Activated CD4-positive, alpha-beta T cell treated with anti-CD3 and anti-CD28 coated beads for 4 hours (primary cell): ENCODE measurements around the gene MVD.
"Not testable (repeated sequence)": the region's sequence is repeated elsewhere in the genome, so short reads cannot be mapped to it uniquely, and the experiment has no call there.

ENCODE experiments used
- DNase-seq, 2 donors: peaks; one replicate each; pipeline ENCODE4 v3.0.0-alpha.2; 2020

MVD gene

DNA sequence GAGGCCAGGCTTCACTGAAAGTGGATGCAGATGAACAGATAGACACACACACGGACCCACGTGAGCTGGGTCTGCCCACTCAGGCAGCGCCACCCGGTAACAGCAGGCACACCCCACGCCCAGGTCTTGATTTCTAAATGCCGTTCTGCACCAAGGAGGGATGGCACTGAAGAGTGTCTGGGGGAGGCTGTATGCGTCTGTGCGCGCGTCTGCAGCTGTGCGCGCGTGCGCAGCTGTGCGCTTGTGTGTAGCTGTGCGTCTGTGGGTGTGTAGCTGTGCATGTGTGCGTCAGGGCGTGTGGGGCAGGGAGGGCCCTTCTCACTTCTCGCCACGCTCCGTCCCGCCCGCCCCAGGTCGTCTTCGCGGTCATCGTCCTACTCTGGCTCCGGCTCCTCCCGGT lies 40.0 kb downstream of the MVD start:
- no peak for DNase-seq

DNA sequence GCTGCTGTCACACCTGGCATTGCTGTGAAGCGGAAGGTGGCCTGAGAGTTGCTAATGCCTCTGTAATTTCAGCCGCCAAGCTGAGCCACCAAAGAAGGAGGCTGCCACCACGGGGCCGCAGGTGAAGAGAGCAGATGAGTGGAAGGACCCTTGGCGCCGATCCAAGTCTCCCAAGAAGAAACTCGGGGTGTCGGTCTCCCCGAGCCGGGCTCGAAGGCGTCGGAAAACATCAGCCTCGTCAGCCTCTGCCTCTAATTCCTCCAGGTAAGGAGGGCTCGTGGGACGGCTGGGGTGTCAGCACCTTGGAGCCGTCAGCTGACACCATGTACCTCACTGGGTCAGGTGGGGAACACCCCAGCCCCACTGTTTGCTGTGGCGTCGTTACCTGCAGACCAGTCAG lies 40.8 kb downstream of the MVD start:
- no peak for DNase-seq

DNA sequence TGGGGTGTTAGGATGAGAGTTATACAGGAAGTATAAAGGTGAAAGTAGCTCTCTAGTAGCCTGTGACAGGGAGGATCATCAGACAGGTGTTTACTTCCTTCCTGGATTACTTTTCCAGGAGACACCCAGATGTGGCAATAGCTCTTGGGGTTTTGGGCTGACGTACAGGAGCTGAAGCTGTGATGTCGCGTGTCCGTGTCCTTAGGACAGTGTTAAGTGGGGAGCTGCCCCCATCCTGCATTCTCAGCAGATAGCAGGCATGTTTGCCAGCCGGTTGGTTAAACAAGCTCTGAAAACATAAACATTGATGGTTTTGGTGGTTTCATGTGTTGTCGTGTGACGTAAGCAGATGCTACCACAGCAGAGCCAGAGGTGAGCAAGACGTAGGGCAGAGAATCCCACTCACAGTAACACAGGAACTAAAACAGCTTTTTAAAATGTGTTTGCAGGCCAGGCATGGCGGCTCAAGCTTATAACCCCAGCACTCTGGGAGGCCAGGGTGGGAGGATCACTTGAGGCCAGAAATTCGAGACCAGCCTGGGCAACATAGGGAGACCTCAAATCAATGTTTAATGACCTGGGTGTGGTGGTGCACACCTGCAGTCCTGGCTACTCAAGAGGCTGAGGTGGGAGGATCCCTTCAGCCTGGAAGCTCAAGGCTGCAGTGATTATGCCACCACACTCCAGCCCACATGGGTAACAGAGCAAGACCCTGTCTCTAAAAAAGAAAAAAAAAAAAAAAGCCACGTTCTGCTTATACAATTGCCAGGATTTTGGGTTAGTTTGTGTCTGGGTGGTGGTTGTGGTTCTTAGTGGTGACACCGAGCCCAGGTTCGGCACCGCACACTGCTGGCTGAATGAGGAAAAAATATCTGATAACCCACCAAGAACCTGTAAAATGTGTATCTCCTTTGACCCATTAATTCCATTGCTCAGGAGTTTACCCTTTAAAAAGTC lies 42.8 kb downstream of the MVD start:
- peak; percentile 46 to 55 for DNase-seq

DNA sequence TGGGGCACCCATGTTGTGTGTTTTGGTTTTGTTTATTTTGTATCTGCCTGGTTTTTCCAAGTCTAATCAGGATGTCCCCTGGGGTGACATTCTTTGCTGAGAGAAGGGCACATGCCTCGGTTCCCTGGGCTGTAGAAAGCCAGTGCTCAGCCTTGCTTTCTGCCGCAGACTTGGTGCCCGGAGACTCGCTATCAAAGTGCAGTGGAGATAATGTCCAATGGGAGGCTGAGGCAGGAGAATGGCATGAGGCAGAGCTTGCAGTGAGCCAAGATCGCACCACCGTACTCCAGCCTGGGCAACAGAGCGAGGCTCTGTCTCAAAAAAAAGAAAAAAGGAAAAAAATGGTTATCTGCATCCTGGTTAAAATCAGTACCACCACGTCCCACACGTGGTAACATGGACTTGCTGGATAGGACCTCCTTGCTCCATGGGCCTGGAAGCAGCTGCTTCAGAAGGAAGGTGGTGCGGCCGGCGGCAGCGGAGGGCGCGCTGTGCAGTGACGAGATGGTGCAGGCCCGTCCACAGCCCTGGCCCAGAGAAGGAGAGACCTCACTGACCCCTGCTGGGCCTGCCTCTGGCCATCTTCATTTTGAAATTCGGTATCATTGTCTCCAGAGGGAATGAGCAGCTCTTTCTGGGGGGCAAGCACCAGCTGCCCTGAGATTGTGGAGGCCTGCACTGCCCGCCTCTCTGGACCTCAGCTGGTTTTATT lies 43.8 kb downstream of the MVD start:
- no peak for DNase-seq

DNA sequence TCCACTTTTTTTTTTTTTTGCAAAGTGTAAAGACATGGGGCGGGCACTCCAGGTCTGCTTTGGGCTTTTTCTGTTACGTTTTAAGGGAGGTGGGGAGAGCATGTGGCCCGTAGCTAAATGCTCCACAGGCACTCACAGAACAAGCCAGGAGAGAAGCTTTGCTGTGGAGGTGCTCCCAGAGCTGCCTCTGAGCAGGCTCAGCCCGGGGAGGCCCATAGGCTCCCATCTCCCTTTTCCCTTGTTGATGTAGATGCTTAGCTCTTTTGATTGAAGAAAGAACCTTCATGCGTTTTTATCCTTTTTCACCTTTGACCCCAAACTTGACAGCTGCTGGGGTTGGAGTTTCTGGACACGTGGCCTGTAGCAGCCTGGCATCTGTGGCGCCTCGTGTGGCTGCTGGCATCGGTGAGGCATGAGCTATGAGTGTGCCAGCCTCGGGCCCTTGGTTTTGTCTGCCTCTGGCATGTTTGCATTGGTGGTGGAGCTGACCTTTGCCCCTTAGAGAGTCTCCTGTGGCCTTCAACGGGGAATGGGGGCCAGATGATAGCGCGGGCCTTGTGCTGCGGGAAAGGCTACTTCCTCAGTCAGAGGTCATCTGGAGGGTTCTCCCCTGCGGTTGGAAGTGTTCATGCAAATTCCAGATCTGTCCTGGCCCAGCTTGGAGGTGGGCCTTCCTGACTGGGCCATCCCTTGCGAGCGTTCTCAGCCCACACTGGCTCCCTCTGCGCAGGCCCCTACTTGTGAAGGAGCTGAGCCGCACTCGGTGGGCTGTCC lies 44.5 kb downstream of the MVD start:
- no peak for DNase-seq

DNA sequence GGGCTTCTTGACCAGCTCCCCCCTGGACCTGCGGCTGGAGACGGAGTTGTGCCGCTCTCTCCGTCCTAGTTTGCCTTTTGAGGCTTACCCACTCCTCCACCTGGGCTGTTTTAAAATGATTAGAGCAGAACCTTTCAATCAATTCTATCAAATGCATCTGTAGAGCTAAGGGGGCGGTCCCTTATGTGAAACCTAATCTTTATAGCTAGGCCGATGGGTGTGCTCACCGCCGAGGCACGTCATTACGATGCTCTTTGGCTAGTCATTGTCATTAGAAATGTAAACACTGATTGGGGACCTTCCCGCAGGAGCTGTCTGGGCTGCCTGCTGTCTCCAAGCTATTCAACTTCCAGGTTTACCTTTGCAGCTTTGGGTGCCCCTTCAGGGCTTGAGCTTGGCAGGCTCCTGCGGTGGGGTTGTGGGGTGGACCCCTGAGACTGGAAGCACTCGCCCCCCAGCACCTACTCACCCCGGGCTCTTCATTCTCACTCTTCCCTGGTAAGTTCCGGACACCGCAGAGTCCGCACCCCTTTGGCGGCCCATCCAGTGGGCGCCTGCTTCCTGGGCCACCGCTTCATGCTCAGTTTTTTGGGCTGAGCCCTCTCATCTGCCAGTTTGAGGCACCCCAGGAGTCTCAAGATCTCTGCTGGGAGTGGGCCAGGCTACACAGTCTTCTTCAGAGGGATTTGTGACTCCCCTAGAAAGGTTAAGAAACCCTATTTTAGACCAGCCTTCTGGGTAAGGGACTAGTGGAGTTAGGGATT lies 45.4 kb downstream of the MVD start:
- no peak for DNase-seq

DNA sequence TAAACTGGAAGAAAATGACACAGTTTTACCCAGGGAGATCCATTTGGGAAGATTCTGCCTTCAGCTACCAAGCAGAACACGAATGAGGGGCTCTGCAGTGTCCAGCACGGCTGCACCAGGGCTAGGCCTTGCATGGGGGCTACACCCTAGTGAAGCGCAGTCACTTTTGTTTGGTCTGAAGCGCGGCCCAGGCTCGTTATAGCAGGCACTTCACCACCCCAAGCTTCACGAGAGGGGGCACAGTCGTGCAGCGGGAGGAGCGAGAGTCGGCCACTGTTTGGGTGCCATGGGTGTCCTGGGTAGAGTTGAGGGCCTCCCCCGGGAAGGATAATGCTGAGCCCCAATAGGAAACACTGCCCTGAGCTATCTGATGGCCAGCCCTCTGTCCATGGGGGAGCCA lies 46.2 kb downstream of the MVD start:
- DNase-seq: no peak

DNA sequence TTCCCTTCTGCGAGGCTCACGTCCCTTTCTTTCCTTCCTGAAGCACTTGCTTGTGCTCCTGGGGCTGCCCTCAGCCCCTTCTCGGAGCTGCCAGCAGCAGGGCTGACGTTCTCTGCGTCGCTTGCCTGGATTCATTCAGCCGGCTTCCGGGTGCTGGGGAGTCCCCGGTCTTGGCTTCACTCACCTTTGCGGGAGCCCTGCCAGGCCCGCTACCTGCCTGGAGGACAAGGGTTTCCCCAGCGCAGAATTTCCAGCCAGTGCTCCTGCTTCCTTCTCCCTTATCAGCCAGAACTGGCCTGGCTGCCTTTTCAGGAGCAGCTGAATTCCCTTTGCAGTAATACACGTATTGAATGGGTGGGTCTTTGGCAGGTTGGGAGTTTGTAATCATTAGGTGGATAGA lies 46.6 kb downstream of the MVD start:
- DNase-seq: no peak

DNA sequence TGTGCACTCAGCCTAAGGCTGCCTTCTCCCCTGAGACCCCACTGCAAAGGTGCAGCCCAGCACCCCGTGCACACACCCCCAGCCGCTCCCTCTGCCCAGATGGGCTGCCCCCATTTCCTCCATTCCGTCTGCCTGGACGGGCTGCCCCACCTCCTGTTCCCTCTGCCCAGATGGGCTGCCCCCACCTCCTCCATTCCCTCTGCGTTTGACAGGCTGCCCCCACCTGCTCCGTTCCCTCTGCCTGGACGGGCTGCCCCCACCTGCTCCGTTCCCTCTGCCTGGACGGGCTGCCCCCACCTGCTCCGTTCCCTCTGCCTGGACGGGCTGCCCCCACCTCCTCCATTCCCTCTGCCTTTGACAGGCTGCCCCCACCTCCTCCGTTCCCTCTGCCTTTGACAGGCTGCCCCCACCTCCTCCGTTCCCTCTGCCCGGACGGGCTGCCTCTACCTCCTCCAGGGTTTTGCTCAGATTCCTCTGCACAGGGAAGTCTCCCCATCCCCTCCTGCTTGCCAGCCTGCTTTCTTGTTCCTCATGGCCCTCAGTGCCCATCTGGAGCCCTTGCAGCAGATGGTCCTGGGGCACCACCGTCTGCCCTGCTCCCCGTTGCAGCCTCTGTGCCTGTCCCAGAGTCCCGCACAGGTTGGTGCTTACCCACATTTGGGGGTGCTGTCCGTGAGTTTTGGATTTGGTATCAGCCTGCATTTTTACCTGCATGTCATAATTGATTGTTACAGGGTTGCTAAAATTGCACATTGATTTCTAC lies 47.9 kb downstream of the MVD start:
- DNase-seq: no peak

DNA sequence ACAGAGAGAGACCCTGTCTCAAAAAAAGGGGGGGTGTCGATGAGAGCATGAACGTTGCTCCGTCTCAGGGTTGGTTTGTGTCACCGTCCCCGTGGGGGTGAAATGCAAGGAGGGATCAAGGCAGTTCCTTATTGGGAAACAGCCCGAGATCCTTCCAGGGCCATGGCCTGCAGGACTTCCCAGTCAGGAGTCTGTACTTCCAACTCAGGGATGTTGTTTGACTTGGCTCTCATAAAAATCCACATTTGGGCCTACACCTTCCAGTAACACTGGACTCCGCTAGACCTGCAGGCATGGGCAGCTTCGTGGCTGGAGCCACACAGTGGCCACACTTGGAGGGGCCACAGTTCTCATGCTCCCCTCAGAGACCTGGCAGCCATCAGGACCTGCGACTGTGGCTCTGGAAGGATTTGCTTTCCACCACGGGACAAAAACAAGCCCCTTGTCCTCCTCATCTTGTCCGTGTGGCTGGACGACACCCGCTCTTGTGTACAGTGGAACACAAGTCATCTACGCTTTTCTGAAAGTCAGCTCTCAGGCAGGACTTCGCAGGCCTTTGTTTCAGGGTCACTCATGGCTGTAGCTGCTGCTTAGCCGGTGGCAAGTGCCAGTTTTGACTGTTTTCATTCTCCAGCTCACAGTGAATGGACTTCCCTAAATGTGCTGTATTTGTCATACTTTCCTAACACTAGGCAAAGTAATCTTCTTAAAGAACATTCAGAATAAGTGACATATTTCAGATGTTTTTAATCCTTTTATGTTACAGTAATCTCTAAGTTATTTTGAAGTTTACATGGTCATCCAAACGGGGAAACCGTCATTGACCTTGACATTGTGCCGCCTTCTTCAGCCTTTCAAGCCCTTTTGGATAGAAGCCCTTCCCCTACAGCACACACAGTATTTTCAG lies 48.7 kb downstream of the MVD start:
- no peak for DNase-seq

DNA sequence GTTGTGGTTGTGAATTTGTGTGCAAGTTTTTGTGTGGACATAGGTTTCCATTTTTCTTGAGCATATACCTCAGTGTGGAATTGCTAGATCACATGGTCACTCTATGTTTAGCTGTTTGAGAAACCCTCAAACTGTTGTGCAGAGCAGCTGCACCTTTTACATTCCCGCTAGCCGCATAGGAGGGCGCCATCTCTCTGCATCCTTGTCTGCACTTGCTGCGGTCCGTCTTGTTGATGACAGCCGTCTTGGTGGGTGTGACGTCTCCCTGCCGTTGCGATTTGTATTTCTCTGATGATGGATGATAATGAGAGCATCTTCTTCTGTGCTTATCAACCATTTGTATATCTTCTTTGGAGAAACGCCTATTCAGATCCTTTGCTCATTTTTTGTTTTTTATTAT lies 49.6 kb downstream of the MVD start:
- DNase-seq: no peak

DNA sequence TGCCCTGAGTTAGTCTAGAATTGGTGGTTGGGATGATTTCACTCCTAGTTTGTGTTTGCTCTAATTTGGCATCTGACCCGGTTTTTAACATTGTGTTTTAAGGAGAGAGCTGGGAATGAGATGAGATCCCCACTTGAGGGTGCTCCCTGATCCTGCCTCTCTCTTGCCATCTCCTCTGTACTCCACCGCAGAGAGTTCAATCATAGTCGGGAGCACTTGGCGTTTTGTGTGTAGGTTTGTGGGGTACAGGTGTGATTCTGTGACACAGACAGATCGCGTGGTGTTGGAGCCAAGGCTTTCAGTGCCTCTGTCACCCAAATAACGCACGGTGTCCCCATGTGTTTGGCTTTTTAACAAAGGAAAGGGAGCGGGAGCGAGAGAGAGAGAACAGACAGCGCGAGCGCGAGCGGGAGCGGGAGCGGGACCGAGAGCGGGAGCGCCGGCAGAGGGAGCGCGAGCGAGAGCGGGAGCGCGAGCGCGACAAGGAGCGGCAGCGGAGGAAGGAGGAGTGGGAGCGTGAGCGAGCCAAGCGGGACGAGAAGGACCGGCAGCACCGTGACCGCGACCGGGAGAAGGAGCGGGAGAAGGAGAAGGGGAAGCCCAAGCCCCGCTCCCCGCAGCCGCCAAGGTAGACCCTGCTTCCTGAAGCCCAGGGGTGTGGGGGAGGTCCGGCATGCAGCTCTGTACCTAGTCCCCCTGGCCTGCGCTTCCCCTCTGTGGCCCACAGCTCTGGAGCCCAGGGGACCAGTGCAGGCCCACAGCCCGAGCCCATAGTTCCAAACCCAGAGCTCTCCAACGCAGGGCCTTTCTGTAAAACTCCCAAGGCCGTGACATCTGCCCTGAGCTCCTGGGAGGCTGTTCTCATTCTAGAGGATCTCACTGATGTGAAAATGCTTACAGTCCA lies 51.7 kb downstream of the MVD start:
- no peak for DNase-seq

DNA sequence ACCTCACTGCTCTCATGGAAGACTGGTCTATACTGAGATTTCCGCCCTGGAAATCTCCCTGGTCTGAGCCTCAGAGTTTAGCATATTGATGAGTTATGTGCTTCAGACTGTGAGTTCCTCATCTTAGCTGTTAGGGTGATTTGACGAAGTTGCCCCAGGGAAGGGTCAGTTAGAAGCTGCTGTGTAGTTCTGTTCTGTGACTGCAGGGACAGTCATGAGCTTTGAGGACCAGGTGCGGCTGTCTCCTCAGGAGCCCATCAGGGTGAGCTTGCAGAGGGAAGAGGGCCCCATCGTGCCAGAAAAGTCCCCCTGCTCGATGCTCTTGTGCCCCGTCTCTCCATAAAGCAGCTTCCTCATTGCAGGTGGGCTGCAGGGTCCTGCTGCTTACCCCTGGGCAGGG lies 52.8 kb downstream of the MVD start:
- DNase-seq: no peak

DNA sequence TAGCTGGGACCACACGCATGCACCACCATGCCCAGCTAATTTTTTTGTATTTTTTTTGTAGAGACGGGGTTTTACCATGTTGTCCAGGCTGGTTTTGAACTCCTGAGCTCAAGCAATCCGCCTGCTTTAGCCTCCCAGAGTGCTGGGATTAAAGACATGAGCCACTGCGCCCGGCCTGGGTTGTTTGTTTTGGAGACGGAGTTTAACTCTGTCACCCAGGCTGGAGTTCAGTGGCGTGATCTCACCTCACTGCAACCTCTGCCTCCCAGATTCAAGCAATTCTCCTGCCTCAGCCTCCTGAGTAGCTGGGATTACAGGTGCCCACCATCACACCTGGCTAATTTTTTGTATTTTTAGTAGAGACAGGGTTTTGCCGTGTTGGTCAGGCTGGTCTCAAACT lies 53.5 kb downstream of the MVD start:
- DNase-seq: not testable (repeated sequence)

DNA sequence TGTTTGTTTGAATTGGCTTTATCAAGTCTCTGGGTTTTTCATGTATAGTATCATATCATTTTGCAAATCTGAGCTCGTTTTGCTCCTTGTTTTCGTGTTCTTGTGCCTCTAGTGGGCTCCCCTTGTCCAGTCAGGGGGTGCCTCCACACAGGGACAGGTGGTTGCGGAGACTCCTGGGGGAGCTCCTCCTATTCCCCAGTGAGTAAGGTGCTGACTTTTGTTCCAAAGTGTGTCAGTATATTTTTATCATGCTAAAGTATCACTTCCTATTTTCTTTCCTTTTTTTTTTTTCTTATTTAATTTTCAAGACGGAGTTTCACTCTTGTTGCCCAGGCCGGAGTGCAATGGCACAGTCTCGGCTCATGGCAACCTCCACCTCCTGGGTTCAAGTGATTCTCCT lies 54.8 kb downstream of the MVD start:
- no peak for DNase-seq

DNA sequence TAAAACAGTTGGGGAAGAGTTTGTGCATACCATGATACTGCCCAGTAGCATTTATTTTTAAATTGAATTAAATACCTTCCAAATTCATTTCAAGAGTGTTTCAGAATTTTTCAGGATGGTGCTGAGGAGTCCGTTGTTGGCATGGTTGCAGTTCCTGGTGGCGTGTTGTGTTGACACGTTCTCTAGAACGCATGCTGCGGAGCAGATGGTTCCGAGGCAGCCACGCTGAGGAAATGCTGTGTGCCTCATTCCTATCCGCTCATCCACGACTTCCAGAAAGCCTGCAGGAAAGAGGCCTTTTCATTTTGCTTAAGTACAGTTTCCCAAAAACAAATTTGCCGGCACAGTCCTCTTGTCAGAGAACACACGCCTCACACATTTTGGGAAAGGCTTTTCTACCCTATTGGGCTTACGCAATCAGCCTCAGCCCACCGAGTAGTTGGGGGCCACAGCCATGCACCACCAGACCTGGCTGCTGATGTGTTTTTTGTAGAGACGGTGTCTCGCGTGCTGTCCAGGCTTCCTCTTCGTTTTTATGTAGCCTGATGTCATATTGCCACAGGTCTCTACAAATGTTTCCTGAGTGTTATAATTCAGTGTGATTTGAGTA lies 56.6 kb downstream of the MVD start:
- no peak for DNase-seq

DNA sequence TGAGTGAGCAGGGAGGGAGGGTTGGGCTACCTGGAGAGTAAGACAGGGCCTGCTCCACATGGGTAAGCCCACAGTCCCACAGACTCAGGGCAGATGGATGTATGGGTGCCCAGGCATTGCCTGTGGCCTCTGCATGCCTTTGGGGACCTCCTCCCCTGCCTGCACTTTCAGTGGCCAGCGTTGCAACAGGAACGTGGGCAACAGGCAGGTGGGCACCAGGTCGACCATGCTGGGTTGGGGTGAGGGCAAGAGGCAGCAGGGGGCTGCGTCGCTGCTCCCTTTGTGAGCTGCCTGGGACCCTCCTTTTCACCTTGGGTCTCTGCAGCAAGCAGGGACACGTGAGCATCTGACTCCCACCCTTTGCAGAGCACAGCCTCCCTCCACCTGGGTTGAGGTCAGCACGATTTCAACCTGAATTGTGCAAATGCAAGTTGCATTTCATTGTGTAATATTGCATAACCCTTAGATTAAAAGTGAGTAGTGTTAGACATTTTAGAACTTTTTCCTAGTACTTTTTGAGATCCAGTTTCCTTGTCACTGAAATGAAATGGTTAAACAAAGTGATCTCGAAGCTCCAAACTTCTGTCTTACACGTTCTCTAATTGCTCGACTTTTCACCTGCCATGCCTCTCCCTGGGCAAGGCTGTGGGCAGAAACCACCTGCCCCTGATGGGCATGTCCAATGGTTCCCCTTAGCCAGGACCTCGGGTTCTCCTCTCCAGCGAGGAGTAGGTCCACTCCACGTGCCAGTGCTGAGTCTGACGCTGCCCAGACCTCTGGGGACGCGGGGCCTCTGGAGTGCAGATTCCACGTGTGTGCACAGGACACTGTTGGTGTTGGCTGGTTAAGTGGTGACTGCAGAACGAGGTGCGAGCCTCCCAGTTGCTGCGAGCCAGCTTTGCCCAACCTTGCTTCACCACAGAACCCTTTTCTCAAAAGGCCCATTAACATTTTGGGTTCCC lies 57.4 kb downstream of the MVD start:
- DNase-seq: no peak

DNA sequence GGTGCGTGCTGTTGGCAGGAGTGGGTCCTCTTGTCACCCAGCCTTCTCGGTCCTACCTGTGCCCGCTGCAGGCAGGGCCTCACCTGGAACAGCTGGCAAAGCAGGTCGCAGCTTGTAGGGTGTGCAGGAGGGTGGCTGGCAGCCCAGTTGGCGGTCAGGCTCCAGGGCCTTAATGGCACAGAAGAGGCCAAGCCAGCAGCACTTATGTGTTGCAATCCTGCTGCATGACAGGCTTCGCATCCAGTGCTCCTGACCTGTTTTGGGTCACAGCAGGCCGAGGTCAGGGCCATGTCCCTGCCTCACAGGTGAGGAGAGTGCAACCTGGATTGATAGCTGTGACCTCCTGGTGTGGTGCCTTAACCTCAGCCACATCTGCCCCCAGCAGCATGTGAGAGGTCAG lies 60.8 kb downstream of the MVD start:
- no peak for DNase-seq
